ENCODE results near the gene ZNF292. TPM values are rescaled to one million over a fixed set of nuclear protein-coding genes. Genes with fewer than 3 reads are reported as not detected.
A peak's percentile ranks its signal among the peaks of the same experiment; 100 is the strongest.

Gene ZNF292
- total and polyA plus RNA-seq, 2 donors (not counting 1 experiment from before 2014, with no cell fraction given): 10.1 to 84.1 TPM

DNA sequence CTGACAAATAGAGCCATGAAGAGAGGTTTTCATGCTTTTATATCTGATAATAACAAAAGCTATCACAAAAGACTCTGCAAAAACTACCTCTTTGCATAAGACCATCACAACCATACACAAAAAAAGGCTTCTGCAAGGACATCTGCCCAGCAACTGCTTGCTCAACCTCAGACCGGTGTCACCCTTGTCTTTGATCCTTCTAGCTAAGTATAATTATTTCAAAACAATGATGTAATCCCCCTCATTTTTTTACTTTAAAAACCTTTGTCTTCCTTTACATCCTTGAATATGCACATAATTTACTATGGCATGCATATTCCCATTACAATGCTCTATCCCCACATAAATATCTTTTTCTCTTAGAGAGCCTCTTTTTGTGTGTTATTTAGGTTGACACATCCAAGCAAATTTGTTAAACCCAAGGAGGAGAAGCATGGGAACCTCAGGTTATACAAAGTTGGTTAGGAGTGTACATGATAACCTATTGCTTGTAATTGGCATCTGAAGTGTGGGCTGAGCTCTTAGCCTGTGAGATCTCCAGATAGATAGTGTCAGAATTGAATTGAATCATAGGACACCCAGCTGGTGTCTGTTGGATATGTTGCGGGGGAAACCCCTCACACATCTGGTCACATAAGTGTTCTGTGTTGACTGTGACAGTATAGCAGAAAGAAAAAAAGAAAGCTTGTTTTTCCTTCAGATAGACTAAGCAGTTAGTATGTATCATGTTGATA is 39.8 kb upstream of the ZNF292 start:
- H3K27ac ChIP-seq (ENCODE audit: low read length in 2 of 2): no peak overlapping the region
- DNase-seq: no peak
- ChIA-PET POLR2A (no interaction called here), CTCF (interaction anchor here (0.8 kb wide), 1 partner anchor 37 kb away, joined by 4 read pairs; no protein-coding TSS in a partner anchor)
- H3K9me3 ChIP-seq (ENCODE audit: control extremely low read depth in 1 of 3, control insufficient read depth in 2 of 3, insufficient read depth in 1 of 3, low read length in 2 of 3): no peaks in the 10 kb centered on the region
- no peak overlapping the region for H3K4me3 ChIP-seq (ENCODE audit: control extremely low read depth in 1 of 5, extremely low read depth in 1 of 5, insufficient read depth in 1 of 5, low read depth in 2 of 5, low read length in 4 of 5)
- H3K36me3 ChIP-seq (replicated peaks in 1 of 2; ENCODE audit: control extremely low read depth in 1 of 2, control insufficient read depth in 1 of 2, extremely low read depth in 1 of 2, insufficient read depth in 2 of 2, low read length in 1 of 2): no peaks in the 10 kb centered on the region
- no peaks in the 10 kb centered on the region for H4K20me1 ChIP-seq (ENCODE audit: control insufficient read depth, insufficient read depth, low read length, poor library complexity, severe bottlenecking)
- WGBS (ENCODE audit: insufficient coverage): 100% methylated on average over 1 of the region's 2 CpGs
- H3K9ac ChIP-seq (ENCODE audit: low read length): no peak overlapping the region
- Mint-ChIP-seq H3K27ac (no peak overlapping the region), H3K9me3 (ENCODE audit: insufficient read depth) (no peaks in the 10 kb centered on the region), H3K4me3 (no peak overlapping the region), H3K27me3 (no peaks in the 10 kb centered on the region), H3K4me1 (peaks cover 21% of the 10 kb centered on the region)
- intact Hi-C loops (cut with micrococcal nuclease): no loop called here
- no peak for TF ChIP-seq EZH2 (IDR thresholded peaks at IDR 0.05; ENCODE audit: borderline replicate concordance, insufficient read depth, low read depth, low read length, poor library complexity, severe bottlenecking)
- TF ChIP-seq, protein P1, sequence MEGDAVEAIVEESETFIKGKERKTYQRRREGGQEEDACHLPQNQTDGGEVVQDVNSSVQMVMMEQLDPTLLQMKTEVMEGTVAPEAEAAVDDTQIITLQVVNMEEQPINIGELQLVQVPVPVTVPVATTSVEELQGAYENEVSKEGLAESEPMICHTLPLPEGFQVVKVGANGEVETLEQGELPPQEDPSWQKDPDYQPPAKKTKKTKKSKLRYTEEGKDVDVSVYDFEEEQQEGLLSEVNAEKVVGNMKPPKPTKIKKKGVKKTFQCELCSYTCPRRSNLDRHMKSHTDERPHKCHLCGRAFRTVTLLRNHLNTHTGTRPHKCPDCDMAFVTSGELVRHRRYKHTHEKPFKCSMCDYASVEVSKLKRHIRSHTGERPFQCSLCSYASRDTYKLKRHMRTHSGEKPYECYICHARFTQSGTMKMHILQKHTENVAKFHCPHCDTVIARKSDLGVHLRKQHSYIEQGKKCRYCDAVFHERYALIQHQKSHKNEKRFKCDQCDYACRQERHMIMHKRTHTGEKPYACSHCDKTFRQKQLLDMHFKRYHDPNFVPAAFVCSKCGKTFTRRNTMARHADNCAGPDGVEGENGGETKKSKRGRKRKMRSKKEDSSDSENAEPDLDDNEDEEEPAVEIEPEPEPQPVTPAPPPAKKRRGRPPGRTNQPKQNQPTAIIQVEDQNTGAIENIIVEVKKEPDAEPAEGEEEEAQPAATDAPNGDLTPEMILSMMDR (IDR thresholded peaks at IDR 0.05): no peak
- ATAC-seq (ENCODE audit: low read depth): no peak
- peak overlapping the region; percentile 41 for H2AFZ ChIP-seq (ENCODE audit: insufficient read depth, low read depth, low read length, poor library complexity, severe bottlenecking)
- H3K4me1 ChIP-seq (ENCODE audit: control insufficient read depth in 2 of 2, insufficient read depth in 2 of 2, low read length in 2 of 2): no peaks in the 10 kb centered on the region
- no peaks in the 10 kb centered on the region for H3K27me3 ChIP-seq (replicated peaks in 1 of 4; ENCODE audit: control extremely low read depth in 1 of 4, control insufficient read depth in 3 of 4, insufficient read depth in 4 of 4, low read length in 3 of 4)
- H3K4me2 ChIP-seq (replicated peaks; ENCODE audit: low read depth, low read length, poor library complexity, severe bottlenecking): no peak overlapping the region
- no peaks in the 10 kb centered on the region for H3K79me2 ChIP-seq (ENCODE audit: control insufficient read depth, insufficient read depth, low read length)

DNA sequence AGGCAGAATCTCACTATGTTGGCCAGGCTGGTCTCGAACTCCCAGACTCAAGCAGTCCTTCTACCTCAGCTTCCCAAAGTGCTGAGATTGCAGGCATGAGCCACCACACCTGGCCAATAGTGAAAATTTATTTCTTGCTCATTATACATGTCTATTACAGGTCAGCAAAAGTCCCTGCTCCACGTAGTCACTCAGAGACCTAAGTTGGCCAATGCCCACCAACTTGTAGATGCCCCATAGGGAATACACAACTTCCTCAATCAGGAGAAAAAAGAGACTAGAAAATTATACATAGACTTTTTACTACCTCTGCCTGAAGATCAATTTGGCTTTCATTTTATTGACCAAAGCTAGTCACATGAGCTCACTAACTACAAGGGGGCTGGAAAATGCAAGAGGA is 38.4 kb upstream of the ZNF292 start:
- Histone ChIP-seq H3K4me1 (ENCODE audit: control insufficient read depth in 2 of 2, insufficient read depth in 2 of 2, low read length in 2 of 2) (no peaks in the 10 kb centered on the region), H3K27ac (ENCODE audit: low read length in 2 of 2) (no peak overlapping the region), H3K9ac (ENCODE audit: low read length) (no peak overlapping the region), H3K4me3 (ENCODE audit: control extremely low read depth in 1 of 5, extremely low read depth in 1 of 5, insufficient read depth in 1 of 5, low read depth in 2 of 5, low read length in 4 of 5) (no peak overlapping the region), H3K79me2 (ENCODE audit: control insufficient read depth, insufficient read depth, low read length) (no peaks in the 10 kb centered on the region), H3K27me3 (replicated peaks in 1 of 4; ENCODE audit: control extremely low read depth in 1 of 4, control insufficient read depth in 3 of 4, insufficient read depth in 4 of 4, low read length in 3 of 4) (no peaks in the 10 kb centered on the region), H2AFZ (ENCODE audit: insufficient read depth, low read depth, low read length, poor library complexity, severe bottlenecking) (no peak overlapping the region), H3K9me3 (ENCODE audit: control extremely low read depth in 1 of 3, control insufficient read depth in 2 of 3, insufficient read depth in 1 of 3, low read length in 2 of 3) (peaks cover 0 to under 1% (median 0%) of the 10 kb centered on the region in 3 donors), H3K4me2 (replicated peaks; ENCODE audit: low read depth, low read length, poor library complexity, severe bottlenecking) (no peak overlapping the region), H3K36me3 (replicated peaks in 1 of 2; ENCODE audit: control extremely low read depth in 1 of 2, control insufficient read depth in 1 of 2, extremely low read depth in 1 of 2, insufficient read depth in 2 of 2, low read length in 1 of 2) (no peaks in the 10 kb centered on the region), H4K20me1 (ENCODE audit: control insufficient read depth, insufficient read depth, low read length, poor library complexity, severe bottlenecking) (no peaks in the 10 kb centered on the region)
- intact Hi-C loops (cut with micrococcal nuclease): no loop called here
- no peak for ATAC-seq (ENCODE audit: low read depth)
- Mint-ChIP-seq H3K4me1 (peaks cover 21% of the 10 kb centered on the region), H3K9me3 (ENCODE audit: insufficient read depth) (no peaks in the 10 kb centered on the region), H3K4me3 (no peak overlapping the region), H3K27me3 (peaks cover 2% of the 10 kb centered on the region), H3K27ac (no peak overlapping the region)
- 100% methylated on average over 1 of the region's 2 CpGs for WGBS (ENCODE audit: insufficient coverage)
- TF ChIP-seq, protein P1 (IDR thresholded peaks at IDR 0.05): no peak
- TF ChIP-seq EZH2 (IDR thresholded peaks at IDR 0.05; ENCODE audit: borderline replicate concordance, insufficient read depth, low read depth, low read length, poor library complexity, severe bottlenecking): no peak
- no peak for DNase-seq
- POLR2A ChIA-PET: no interaction called here
- CTCF ChIA-PET: interaction anchor here (1.5 kb wide), 1 partner anchor 38 kb away, joined by 3 read pairs; no protein-coding TSS in a partner anchor

All from B cell (primary cell).